WI38 (cell line): ENCODE results near the gene NEURL1B.

ENCODE experiments used
- H3K4me3 ChIP-seq: 2 replicates; pipeline ENCODE4 v1.5.1; 2011; ENCODE audit warnings: low read depth, mild to moderate bottlenecking, control low read depth, low read length
- TF ChIP-seq, protein P1 (sequence below): IDR thresholded peaks from 2 replicates; pipeline ENCODE4 v1.5.1; 2012; ENCODE audit warnings: low read depth, mild to moderate bottlenecking, control low read depth, low read length

Gene NEURL1B

DNA sequence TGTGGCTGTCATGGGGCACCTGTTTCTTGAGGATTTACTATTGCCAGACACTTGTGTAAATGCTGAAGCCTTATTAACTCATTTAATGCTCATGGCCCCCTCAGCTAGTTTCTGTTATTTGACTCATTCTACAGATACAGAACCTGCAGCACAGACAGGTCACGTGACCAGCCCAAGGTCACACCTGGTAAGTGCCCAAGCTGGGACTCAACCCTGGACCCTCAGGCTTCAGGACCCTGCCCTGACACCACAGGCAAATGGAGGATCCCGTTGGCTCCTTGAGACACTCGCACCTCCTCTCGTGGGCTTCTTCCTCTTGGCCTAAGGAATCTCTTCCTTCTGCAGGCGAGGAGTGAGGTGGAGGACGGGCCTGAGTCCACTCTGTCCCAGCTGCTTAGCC is 10.6 kb upstream of the NEURL1B start:
- TF ChIP-seq, protein P1, sequence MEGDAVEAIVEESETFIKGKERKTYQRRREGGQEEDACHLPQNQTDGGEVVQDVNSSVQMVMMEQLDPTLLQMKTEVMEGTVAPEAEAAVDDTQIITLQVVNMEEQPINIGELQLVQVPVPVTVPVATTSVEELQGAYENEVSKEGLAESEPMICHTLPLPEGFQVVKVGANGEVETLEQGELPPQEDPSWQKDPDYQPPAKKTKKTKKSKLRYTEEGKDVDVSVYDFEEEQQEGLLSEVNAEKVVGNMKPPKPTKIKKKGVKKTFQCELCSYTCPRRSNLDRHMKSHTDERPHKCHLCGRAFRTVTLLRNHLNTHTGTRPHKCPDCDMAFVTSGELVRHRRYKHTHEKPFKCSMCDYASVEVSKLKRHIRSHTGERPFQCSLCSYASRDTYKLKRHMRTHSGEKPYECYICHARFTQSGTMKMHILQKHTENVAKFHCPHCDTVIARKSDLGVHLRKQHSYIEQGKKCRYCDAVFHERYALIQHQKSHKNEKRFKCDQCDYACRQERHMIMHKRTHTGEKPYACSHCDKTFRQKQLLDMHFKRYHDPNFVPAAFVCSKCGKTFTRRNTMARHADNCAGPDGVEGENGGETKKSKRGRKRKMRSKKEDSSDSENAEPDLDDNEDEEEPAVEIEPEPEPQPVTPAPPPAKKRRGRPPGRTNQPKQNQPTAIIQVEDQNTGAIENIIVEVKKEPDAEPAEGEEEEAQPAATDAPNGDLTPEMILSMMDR = no peak

DNA sequence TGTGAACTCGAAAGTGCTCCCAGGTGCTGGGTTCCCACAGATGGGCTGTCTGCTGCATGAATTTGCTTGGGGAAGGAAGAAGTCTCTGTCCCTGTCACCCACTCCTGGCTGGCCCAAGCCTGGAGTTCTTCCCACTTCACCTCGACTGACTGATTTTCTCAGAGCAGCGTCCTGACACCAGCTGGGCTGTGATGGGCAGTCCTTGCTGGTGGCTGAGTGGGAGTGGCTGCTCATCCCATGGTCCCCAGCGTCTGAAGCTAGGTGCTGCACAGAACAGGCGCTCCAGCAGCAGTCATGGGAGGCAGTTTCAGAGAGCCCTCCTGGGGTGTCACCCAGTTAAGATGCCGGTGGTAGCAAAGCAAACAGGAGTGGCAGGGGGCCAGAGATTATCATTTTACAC is 10.1 kb upstream of the NEURL1B start:
- TF ChIP-seq, protein P1 = no peak
- no peak overlapping the region for H3K4me3 ChIP-seq

More for the DNA sequence above, 10.6 kb upstream of the NEURL1B start:
- no peak overlapping the region for H3K4me3 ChIP-seq

- no peak overlapping the region for H3K4me3 ChIP-seq
- TF ChIP-seq, protein P1 = no peak
Observed at GRCh38 chr5:172632346-172633092, 8.5 kb upstream of the NEURL1B start.

- TF ChIP-seq, protein P1 = no peak
- no peak overlapping the region for H3K4me3 ChIP-seq
Observed at GRCh38 chr5:172633403-172633970, 7.6 kb upstream of the NEURL1B start.

DNA sequence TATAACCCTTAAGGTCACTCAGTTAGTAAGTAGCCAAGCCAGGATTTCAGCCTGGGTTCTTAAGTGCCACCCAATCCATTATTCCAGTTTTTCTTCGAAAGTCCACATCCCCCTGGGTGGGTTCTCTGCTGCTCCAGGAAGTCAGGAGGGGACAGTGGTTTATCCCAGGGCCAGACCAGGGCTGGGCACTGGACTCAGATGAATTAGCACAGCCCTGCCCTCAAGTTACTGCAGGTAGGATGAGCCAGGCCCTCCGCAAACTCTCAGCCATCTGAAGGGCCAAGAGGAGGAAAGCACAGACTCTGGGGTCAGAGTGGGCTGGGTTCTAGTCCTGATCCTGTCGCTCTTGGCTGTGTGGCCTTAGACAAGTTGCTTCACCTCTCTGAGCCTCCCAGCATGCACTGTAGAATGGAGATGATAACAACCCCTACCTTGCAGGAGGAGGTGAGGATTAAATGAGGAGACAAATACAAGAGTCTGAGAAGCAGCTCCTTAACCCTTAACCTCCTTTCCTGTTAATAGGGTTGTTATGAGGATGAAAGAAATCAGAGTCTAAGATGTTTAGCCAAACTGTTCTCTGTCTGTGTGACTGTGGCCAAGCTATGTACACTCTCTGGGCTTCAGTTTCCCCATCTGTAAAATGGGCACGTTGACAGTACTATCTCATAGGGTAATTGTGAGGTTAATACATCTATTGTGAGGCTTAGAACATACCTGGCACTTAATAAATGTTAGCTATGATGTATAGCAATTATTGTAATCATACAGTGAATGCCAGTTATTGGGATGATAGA is 6.8 kb upstream of the NEURL1B start:
- TF ChIP-seq, protein P1 = no peak
- no peak overlapping the region for H3K4me3 ChIP-seq

DNA sequence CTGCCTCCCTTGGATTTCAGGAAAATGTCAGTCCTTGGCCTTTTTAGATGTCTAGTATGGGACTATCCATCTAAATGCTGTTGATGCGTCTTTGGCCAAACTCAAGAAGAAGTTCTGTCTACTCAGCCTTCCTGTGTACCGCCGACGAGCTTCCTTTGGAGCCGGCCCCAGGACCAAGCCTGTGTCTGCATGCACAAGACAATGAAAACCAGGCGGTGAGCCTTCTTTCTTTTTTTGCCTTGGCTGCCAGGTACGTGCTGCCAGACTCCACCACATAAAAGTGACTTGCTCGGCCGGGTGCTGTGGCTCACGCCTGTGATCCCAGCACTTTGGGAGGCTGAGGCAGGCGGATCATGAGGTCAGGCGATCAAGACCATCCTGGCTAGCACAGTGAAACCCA is 6.0 kb upstream of the NEURL1B start:
- TF ChIP-seq, protein P1 = no peak
- no peak overlapping the region for H3K4me3 ChIP-seq
